ENCODE measurements around the gene SLC4A8.

SLC4A8 gene

DNA sequence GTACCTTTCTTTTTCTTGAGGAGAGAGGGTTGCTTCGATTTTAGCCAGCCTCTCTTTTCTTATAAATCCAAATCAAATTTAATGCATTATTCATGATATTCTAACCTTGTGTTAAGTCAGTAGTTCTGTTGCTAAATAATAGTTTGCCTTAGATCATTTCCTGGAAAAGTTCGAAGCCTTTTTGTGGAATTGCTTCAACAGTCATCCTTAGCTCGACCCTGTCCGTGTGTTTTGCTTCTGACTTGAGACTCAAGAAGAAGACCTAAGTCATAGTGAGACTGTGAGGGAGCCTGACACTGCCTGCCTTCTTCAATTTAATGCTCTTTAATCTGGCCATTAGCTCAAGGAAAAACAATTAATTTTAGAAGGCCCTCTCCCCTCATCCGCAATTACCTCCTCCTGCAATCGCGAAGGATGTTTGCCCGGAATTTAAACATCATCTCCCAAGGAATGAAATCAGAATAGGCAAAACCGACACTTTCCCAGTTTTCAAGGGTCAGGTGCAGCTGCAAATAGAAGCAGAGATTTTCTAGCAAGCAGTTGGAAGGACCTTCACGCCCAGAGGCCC lies 453 bp upstream of the SLC4A8 start:
- Histone ChIP-seq H3K9me3 (ENCODE audit: severe bottlenecking) (peaks cover 6% of the 10 kb centered on the region), H3K36me3 (peaks cover 7% of the 10 kb centered on the region), H3K27ac (peak overlapping the region; percentile 89), H3K4me3 (ENCODE audit: low read depth, low read length) (peak overlapping the region; percentile 55), H3K27me3 (ENCODE audit: insufficient read depth, low read depth, severe bottlenecking) (no peaks in the 10 kb centered on the region)
- no peak for DNase-seq
- no peak for TF ChIP-seq CTCF (IDR thresholded peaks at IDR 0.05; ENCODE audit: low read depth, low read length)

- DNase-seq = peak; percentile 67
- no peak for TF ChIP-seq CTCF (IDR thresholded peaks at IDR 0.05; ENCODE audit: low read depth, low read length)
- Histone ChIP-seq H3K27ac (peak overlapping the region; percentile 73), H3K27me3 (ENCODE audit: insufficient read depth, low read depth, severe bottlenecking) (no peaks in the 10 kb centered on the region), H3K9me3 (ENCODE audit: severe bottlenecking) (peaks cover 6% of the 10 kb centered on the region), H3K36me3 (peaks cover 7% of the 10 kb centered on the region), H3K4me3 (ENCODE audit: low read depth, low read length) (no peak overlapping the region)
These were observed 3.6 kb downstream of the SLC4A8 start for GRCh38 chr12:51428256-51428655.

DNA sequence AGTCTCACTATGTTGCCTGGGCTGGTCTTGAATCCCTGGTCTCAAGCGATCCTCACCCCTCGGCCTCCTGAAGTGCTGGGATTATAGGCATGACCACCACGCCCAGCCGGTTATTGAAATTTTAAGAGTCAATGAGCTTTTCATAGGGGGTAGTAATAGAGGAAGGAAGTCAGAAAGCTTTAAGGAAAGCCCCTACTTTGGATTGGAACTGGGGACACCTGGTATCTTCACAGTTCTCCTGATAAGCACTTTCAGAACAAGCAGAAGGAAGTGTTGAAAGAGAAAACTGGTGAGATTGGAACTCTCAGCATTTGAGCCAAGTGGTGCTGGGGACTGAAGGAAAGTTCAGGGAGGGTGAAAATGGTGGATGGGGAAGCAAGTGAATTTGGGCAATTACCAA lies 5.1 kb downstream of the SLC4A8 start:
- no peak for DNase-seq
- H3K27ac ChIP-seq = peak overlapping the region; percentile 73
- H3K36me3 ChIP-seq = peaks cover 7% of the 10 kb centered on the region
- no peak for TF ChIP-seq CTCF (IDR thresholded peaks at IDR 0.05; ENCODE audit: low read depth, low read length)
- no peaks in the 10 kb centered on the region for H3K27me3 ChIP-seq (ENCODE audit: insufficient read depth, low read depth, severe bottlenecking)
- H3K9me3 ChIP-seq (ENCODE audit: severe bottlenecking) = peaks cover 6% of the 10 kb centered on the region
- no peak overlapping the region for H3K4me3 ChIP-seq (ENCODE audit: low read depth, low read length)

- H3K27me3 ChIP-seq (ENCODE audit: insufficient read depth, low read depth, severe bottlenecking) = no peaks in the 10 kb centered on the region
- H3K4me3 ChIP-seq (ENCODE audit: low read depth, low read length) = no peak overlapping the region
These were observed 5.7 kb downstream of the SLC4A8 start for GRCh38 chr12:51430196-51430895.

GRCh38 chr12:51432921-51433320 lies 8.3 kb downstream of the SLC4A8 start:
- no peak overlapping the region for H3K4me3 ChIP-seq (ENCODE audit: low read depth, low read length)
- DNase-seq = no peak
- H3K27me3 ChIP-seq (ENCODE audit: insufficient read depth, low read depth, severe bottlenecking) = no peaks in the 10 kb centered on the region
- no peak overlapping the region for H3K27ac ChIP-seq
- H3K9me3 ChIP-seq (ENCODE audit: severe bottlenecking) = peaks cover 2% of the 10 kb centered on the region
- no peak for TF ChIP-seq CTCF (IDR thresholded peaks at IDR 0.05; ENCODE audit: low read depth, low read length)
- H3K36me3 ChIP-seq = peaks cover under 1% of the 10 kb centered on the region; the same call in 1 of the 2 replicates

More at GRCh38 chr12:51430196-51430895, 5.7 kb downstream of the SLC4A8 start:
- Histone ChIP-seq H3K27ac (peak overlapping the region; percentile 73), H3K9me3 (ENCODE audit: severe bottlenecking) (peaks cover 6% of the 10 kb centered on the region), H3K36me3 (peaks cover 7% of the 10 kb centered on the region)
- DNase-seq = peak; percentile 38
- no peak for TF ChIP-seq CTCF (IDR thresholded peaks at IDR 0.05; ENCODE audit: low read depth, low read length)
